Cardiac fibroblast (primary cell): Measurements from ENCODE around the gene SHC3.

Experiments
- DNase-seq, 2 donors: peaks; one replicate each; pipeline versions ENCODE4 v3.0.0 to v3.0.0-alpha.2; 2010; ENCODE audit warnings: low read depth in 2 of 2
- H3K4me3 ChIP-seq, 2 donors: replicated peaks in 1 of 2; 1 replicate in 1 of 2; 2 replicates in 1 of 2; pipeline ENCODE4 v1.5.1; 2011; ENCODE audit warnings: low read depth in 2 of 2, low read length in 2 of 2, mild to moderate bottlenecking in 2 of 2, moderate library complexity in 1 of 2
- CTCF ChIP-seq: IDR thresholded peaks from one replicate; pipeline ENCODE4 v1.5.1; 2011; ENCODE audit warnings: low read depth, mild to moderate bottlenecking, low read length, inconsistent platforms

Gene SHC3

GRCh38 chr9:89058906-89059305, 119.7 kb downstream of the SHC3 start:
- no peak for DNase-seq
- H3K4me3 ChIP-seq = no peak overlapping the region
- TF ChIP-seq CTCF = no peak

GRCh38 chr9:89054865-89055495, 123.6 kb downstream of the SHC3 start:
- H3K4me3 ChIP-seq = no peak overlapping the region
- no peak for DNase-seq
- no peak for TF ChIP-seq CTCF

GRCh38 chr9:89053301-89053700, 125.3 kb downstream of the SHC3 start:
- no peak for DNase-seq
- TF ChIP-seq CTCF = no peak

GRCh38 chr9:89052470-89053097, 126.0 kb downstream of the SHC3 start:
- no peak overlapping the region for H3K4me3 ChIP-seq
- no peak for TF ChIP-seq CTCF
- peak in 1 of 2 donors; percentile 80 for DNase-seq

More at GRCh38 chr9:89053301-89053700, 125.3 kb downstream of the SHC3 start:
- no peak overlapping the region for H3K4me3 ChIP-seq

- TF ChIP-seq CTCF = no peak
- no peak for DNase-seq
- no peak overlapping the region for H3K4me3 ChIP-seq
These were observed 127.1 kb downstream of the SHC3 start for GRCh38 chr9:89051421-89052025.

GRCh38 chr9:89049646-89050045, 129.0 kb downstream of the SHC3 start:
- no peak for DNase-seq

More at GRCh38 chr9:89049646-89050045, 129.0 kb downstream of the SHC3 start:
- no peak overlapping the region for H3K4me3 ChIP-seq
- TF ChIP-seq CTCF = no peak
